B cell (primary cell): ENCODE data around the gene RGS14. TPM values are rescaled to one million over a fixed set of nuclear protein-coding genes. Genes with fewer than 3 reads are reported as not detected.

ENCODE experiments used
- ATAC-seq: fragments of 200-7000 bp; cut with Tn5 transposase; one replicate; pipeline ENCODE4 v1.10.0; 2021; ENCODE audit warnings: low read depth, mild to moderate bottlenecking, moderate number of reproducible peaks, moderate library complexity
- CTCF ChIA-PET: fragments of 350-600 bp; sonication (Branson Sonifier 250); formaldehyde crosslinking; loops from one replicate; lab custom pipeline; 2021; ENCODE audit warnings: antibody characterized with exemption, inconsistent platforms; lab: Charles Lee
- POLR2A ChIA-PET: fragments of 350-600 bp; sonication (Branson Sonifier 250); formaldehyde crosslinking; loops from one replicate; lab custom pipeline; 2021; ENCODE audit warnings: antibody characterized with exemption; lab: Charles Lee
- DNase-seq: peaks from one replicate; pipeline ENCODE4 v3.0.0; 2013
- H2AFZ ChIP-seq: 2 replicates; pipeline ENCODE4 v1.6.1; 2012; ENCODE audit warnings: mild to moderate bottlenecking, low read depth, low read length; ENCODE audit not compliant: insufficient read depth, poor library complexity, severe bottlenecking
- H3K27ac ChIP-seq, 2 donors: 1 replicate in 1 of 2; 2 replicates in 1 of 2; pipeline ENCODE4 v1.5.1; 2012 to 2013; ENCODE audit warnings: low read length in 2 of 2, mild to moderate bottlenecking in 2 of 2, moderate library complexity in 1 of 2
- H3K27me3 ChIP-seq, 4 experiments: fragments of 200-600 bp in 1 of 4; sonication (generic) in 1 of 4; replicated peaks in 1 of 4; 1 replicate in 2 of 4; 2 replicates in 2 of 4; pipeline versions ENCODE4 v1.6.1 to v1.7.0; 2013 to 2016; ENCODE audit warnings: low read length in 3 of 4, mild to moderate bottlenecking in 2 of 4, mixed read lengths in 1 of 4, moderate library complexity in 1 of 4; ENCODE audit not compliant: insufficient read depth in 4 of 4, control insufficient read depth in 3 of 4; ENCODE audit errors: control extremely low read depth in 1 of 4
- H3K36me3 ChIP-seq, 2 experiments: replicated peaks in 1 of 2; 1 replicate in 1 of 2; 2 replicates in 1 of 2; pipeline versions ENCODE4 v1.6.1 to v1.7.1; 2013; ENCODE audit warnings: low read length in 1 of 2; ENCODE audit not compliant: insufficient read depth in 2 of 2, control insufficient read depth in 1 of 2; ENCODE audit errors: control extremely low read depth in 1 of 2, extremely low read depth in 1 of 2
- H3K4me1 ChIP-seq, 2 donors: fragments of 200-600 bp in 1 of 2; sonication (generic) in 1 of 2; 1 replicate in 1 of 2; 2 replicates in 1 of 2; pipeline versions ENCODE4 v1.5.1 to v1.6.1; 2013 to 2017; ENCODE audit warnings: low read length in 2 of 2; ENCODE audit not compliant: control insufficient read depth in 2 of 2, insufficient read depth in 2 of 2
- H3K4me2 ChIP-seq: replicated peaks from 2 replicates; pipeline ENCODE3; 2012; ENCODE audit warnings: mild to moderate bottlenecking, low read depth, low read length; ENCODE audit not compliant: poor library complexity, severe bottlenecking
- H3K4me3 ChIP-seq, 5 experiments: fragments of 200-600 bp in 1 of 5; sonication (generic) in 1 of 5; 1 replicate in 3 of 5; 2 replicates in 2 of 5; pipeline versions ENCODE4 v1.5.1 to v1.7.0; 2011 to 2016; ENCODE audit warnings: low read length in 4 of 5, mild to moderate bottlenecking in 4 of 5, low read depth in 2 of 5, control low read depth in 1 of 5, moderate library complexity in 1 of 5; ENCODE audit not compliant: insufficient read depth in 1 of 5; ENCODE audit errors: control extremely low read depth in 1 of 5, extremely low read depth in 1 of 5
- H3K79me2 ChIP-seq: fragments of 200-600 bp; sonication (generic); one replicate; pipeline ENCODE4 v1.6.0; 2016; ENCODE audit warnings: low read length; ENCODE audit not compliant: control insufficient read depth, insufficient read depth
- H3K9ac ChIP-seq: fragments of 200-600 bp; sonication (generic); 2 replicates; pipeline ENCODE4 v1.6.1; 2017; ENCODE audit warnings: mild to moderate bottlenecking, low read length, moderate library complexity
- H3K9me3 ChIP-seq, 3 donors: one replicate each; pipeline versions ENCODE4 v1.6.1 to v1.7.1; 2013; ENCODE audit warnings: low read length in 2 of 3; ENCODE audit not compliant: control insufficient read depth in 2 of 3, insufficient read depth in 1 of 3; ENCODE audit errors: control extremely low read depth in 1 of 3
- H4K20me1 ChIP-seq: 2 replicates; pipeline ENCODE4 v1.6.0; 2012; ENCODE audit warnings: mild to moderate bottlenecking, low read length; ENCODE audit not compliant: insufficient read depth, control insufficient read depth, poor library complexity, severe bottlenecking
- H3K27ac Mint-ChIP-seq: one replicate; pipeline ENCODE4 v1.8.0; 2021; ENCODE audit warnings: mixed read lengths
- H3K27me3 Mint-ChIP-seq: one replicate; pipeline ENCODE4 v1.8.0; 2021; ENCODE audit warnings: mixed read lengths
- H3K4me1 Mint-ChIP-seq: one replicate; pipeline ENCODE4 v1.8.0; 2021; ENCODE audit warnings: mixed read lengths
- H3K4me3 Mint-ChIP-seq: one replicate; pipeline ENCODE4 v1.8.0; 2021; ENCODE audit warnings: mixed read lengths
- H3K9me3 Mint-ChIP-seq: one replicate; pipeline ENCODE4 v1.8.0; 2022; ENCODE audit warnings: mixed read lengths; ENCODE audit not compliant: insufficient read depth
- CTCF ChIP-seq: fragments of 200-600 bp; IDR thresholded peaks from one replicate; pipeline ENCODE4 v1.8.0; 2022; ENCODE audit warnings: antibody characterized with exemption, mild to moderate bottlenecking
- EZH2 ChIP-seq: IDR thresholded peaks from 2 replicates; pipeline ENCODE4 v1.6.1; 2012; ENCODE audit warnings: borderline replicate concordance, low read depth, mild to moderate bottlenecking, moderate library complexity, low read length; ENCODE audit not compliant: insufficient read depth, poor library complexity, severe bottlenecking
- WGBS: methylation state at CpG from one replicate; pipeline ENCODE4 v1.1.5; 2013; ENCODE audit warnings: missing lambda C conversion rate; ENCODE audit not compliant: insufficient coverage; 5-methylcytosine and 5-hydroxymethylcytosine counted together
- intact Hi-C: fragments of 100-400 bp; cut with micrococcal nuclease; formaldehyde crosslinking; loops from one replicate; pipeline ENCODE4 v1.10.0; 2022
- polyA plus RNA-seq: library from polyadenylated mRNA; depleted of rRNA; stranded (reverse); fragments of >200 nt; gene quantifications from 2 replicates; pipeline ENCODE4 v1.2.3, GENCODE V29; 2012
- total RNA-seq, 2 donors: library from RNA; stranded (reverse); fragments of 120-200 nt in 1 of 2; gene quantifications; 1 replicate in 1 of 2; 2 replicates in 1 of 2; pipeline versions ENCODE4 v1.2.3 to v1.2.4, GENCODE V29; 2013 to 2022

The RGS14 gene
- total and polyA plus RNA-seq, 2 donors (not counting 1 experiment from before 2014, with no cell fraction given) = 85.8 to 184 TPM

DNA sequence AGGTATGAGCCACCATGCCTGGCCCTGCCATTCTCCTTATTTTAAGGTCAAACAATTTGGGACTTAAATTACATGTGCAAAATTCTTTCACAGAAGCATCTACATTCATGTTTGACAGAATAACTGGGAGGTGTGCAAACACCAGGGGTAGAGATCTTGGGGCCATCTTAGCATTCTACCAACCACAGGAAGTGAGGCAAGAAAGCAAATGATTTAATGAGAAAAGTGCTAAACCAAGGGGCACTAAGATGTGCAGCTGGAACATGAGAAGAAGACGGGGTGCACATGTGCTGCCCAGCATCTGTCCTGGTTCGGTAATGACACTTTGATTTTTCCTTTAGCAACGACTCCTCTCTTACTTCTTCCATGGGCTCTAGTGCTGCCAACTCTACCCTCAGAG is 52.9 kb downstream of the RGS14 start:
- Histone ChIP-seq H3K9me3 (no peaks in the 10 kb centered on the region), H3K4me2 (no peak overlapping the region), H2AFZ (no peak overlapping the region), H3K79me2 (no peaks in the 10 kb centered on the region), H3K36me3 (no peaks in the 10 kb centered on the region), H4K20me1 (no peaks in the 10 kb centered on the region), H3K4me3 (no peak overlapping the region), H3K27ac (no peak overlapping the region), H3K4me1 (peaks cover 10 to 23% of the 10 kb centered on the region in 2 donors), H3K27me3 (no peaks in the 10 kb centered on the region), H3K9ac (no peak overlapping the region)
- Mint-ChIP-seq H3K4me1 (peaks cover 17% of the 10 kb centered on the region), H3K9me3 (no peaks in the 10 kb centered on the region), H3K27me3 (no peaks in the 10 kb centered on the region), H3K4me3 (no peak overlapping the region), H3K27ac (no peak overlapping the region)
- TF ChIP-seq CTCF = no peak
- TF ChIP-seq EZH2 = no peak
- DNase-seq (no peak), ATAC-seq (no peak)
- ChIA-PET CTCF (interaction anchor here (1.1 to 12.7 kb wide), 2 partner anchors 20 to 38 kb away, joined by 4 to 628 read pairs; partner anchors contain the start of gene PRR7), POLR2A (no interaction called here)
- 37% methylated on average over 2 of the region's 3 CpGs for WGBS
- intact Hi-C loops = no loop called here

DNA sequence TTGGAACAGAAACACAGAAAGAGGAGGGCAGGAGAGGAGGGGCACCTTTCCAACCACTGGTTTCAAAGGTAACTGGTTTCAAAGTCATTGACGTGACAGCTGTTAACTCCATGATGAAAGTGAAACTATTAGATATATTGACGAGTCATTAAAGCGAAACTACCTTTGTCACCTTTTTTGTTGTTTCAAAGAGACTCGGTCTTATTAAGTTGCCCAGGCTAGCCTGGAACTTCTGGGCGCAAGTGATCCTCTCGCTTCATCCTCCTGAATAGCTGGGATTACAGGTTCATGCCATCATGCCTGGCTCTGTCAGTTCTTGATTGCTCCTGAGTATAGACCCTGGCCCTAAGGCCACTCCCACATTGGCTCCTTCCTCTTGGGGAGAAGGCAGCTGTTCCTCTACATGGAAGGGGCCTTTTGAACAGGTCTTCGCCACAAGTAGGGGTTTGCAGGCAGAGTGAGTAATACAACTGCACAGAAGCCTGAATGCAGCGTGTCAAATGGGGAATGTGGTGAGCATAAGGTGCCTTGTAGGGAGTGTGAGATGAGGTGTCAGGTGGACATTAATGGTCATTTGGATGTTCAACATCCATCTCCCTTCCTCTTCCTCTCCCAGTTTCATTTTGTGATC is 55.0 kb downstream of the RGS14 start:
- ATAC-seq = peak; percentile 31
- H3K9me3 ChIP-seq = no peaks in the 10 kb centered on the region
- POLR2A ChIA-PET = no interaction called here
- H3K9ac ChIP-seq = no peak overlapping the region
- WGBS = 80% methylated on average over 4 of the region's 8 CpGs
- no peak overlapping the region for H3K4me3 ChIP-seq
- H3K27ac ChIP-seq = no peak overlapping the region
- Mint-ChIP-seq H3K27me3 (no peaks in the 10 kb centered on the region), H3K4me1 (peaks cover 7% of the 10 kb centered on the region), H3K27ac (peak overlapping the region; percentile 43), H3K9me3 (no peaks in the 10 kb centered on the region), H3K4me3 (no peak overlapping the region)
- no peaks in the 10 kb centered on the region for H3K79me2 ChIP-seq
- H3K27me3 ChIP-seq = no peaks in the 10 kb centered on the region
- CTCF ChIA-PET = interaction anchor here (0.6 to 1.3 kb wide), 4 partner anchors 8 to 832 kb away, joined by 3 to 5 read pairs (median 4); no protein-coding TSS in a partner anchor
- TF ChIP-seq EZH2 (no peak), CTCF (no peak)
- no peaks in the 10 kb centered on the region for H4K20me1 ChIP-seq
- peaks cover 0 to 10% of the 10 kb centered on the region in 2 donors for H3K4me1 ChIP-seq
- no peak overlapping the region for H2AFZ ChIP-seq
- DNase-seq = peak; percentile 53
- H3K4me2 ChIP-seq = peak overlapping the region; percentile 11
- no peaks in the 10 kb centered on the region for H3K36me3 ChIP-seq
- intact Hi-C loops = no loop called here
